ENCODE data around the gene ESYT3.
"Not testable (repeated sequence)": the region's sequence is repeated elsewhere in the genome, so short reads cannot be mapped to it uniquely, and the experiment has no call there.

ESYT3 gene

GRCh38 chr3:138443521-138444503 is 9.4 kb downstream of the ESYT3 start:
- DNase-seq (ENCODE audit: low read depth in 3 of 3): no peak

- DNase-seq (ENCODE audit: low read depth in 3 of 3): no peak
These were observed 10.8 kb downstream of the ESYT3 start for GRCh38 chr3:138445236-138445635.

- no peak for DNase-seq (ENCODE audit: low read depth in 3 of 3)
These were observed 11.2 kb downstream of the ESYT3 start for GRCh38 chr3:138445654-138446053.

GRCh38 chr3:138448631-138449030 is 14.2 kb downstream of the ESYT3 start:
- no peak for DNase-seq (ENCODE audit: low read depth in 3 of 3)

GRCh38 chr3:138449490-138449889 is 15.1 kb downstream of the ESYT3 start:
- no peak for DNase-seq (ENCODE audit: low read depth in 3 of 3)

- DNase-seq (ENCODE audit: low read depth in 3 of 3): no peak
These were observed 15.8 kb downstream of the ESYT3 start for GRCh38 chr3:138450181-138450580.

- no peak for DNase-seq (ENCODE audit: low read depth in 3 of 3)
These were observed 16.4 kb downstream of the ESYT3 start for GRCh38 chr3:138450704-138451424.

- no peak for DNase-seq (ENCODE audit: low read depth in 3 of 3)
These were observed 17.3 kb downstream of the ESYT3 start for GRCh38 chr3:138451595-138452162.

- no peak for DNase-seq (ENCODE audit: low read depth in 3 of 3)
These were observed 18.0 kb downstream of the ESYT3 start for GRCh38 chr3:138452436-138452835.

- not testable (repeated sequence) for DNase-seq (ENCODE audit: low read depth in 3 of 3)
These were observed 19.5 kb downstream of the ESYT3 start for GRCh38 chr3:138453940-138454339.

- DNase-seq (ENCODE audit: low read depth in 3 of 3): no peak
These were observed 21.6 kb downstream of the ESYT3 start for GRCh38 chr3:138455801-138456716.

GRCh38 chr3:138456961-138457862 is 22.8 kb downstream of the ESYT3 start:
- DNase-seq (ENCODE audit: low read depth in 3 of 3): no peak

GRCh38 chr3:138457863-138458735 is 23.7 kb downstream of the ESYT3 start:
- no peak for DNase-seq (ENCODE audit: low read depth in 3 of 3)

GRCh38 chr3:138458774-138459499 is 24.5 kb downstream of the ESYT3 start:
- DNase-seq (ENCODE audit: low read depth in 3 of 3): no peak

GRCh38 chr3:138459619-138460535 is 25.5 kb downstream of the ESYT3 start:
- DNase-seq (ENCODE audit: low read depth in 3 of 3): no peak

GRCh38 chr3:138460536-138461205 is 26.3 kb downstream of the ESYT3 start:
- DNase-seq (ENCODE audit: low read depth in 3 of 3): no peak

- no peak for DNase-seq (ENCODE audit: low read depth in 3 of 3)
These were observed 26.8 kb downstream of the ESYT3 start for GRCh38 chr3:138461246-138461645.
